Esophagus squamous epithelium (tissue), 5 donors: ENCODE results near the gene PSD2. TPM values are rescaled to one million over a fixed set of nuclear protein-coding genes. Genes with fewer than 3 reads are reported as not detected.

ENCODE experiments used
- DNase-seq: peaks from one replicate; lab custom pipeline; 2025; lab: John Stamatoyannopoulos, UW
- H3K27ac ChIP-seq, 4 donors: fragments of 200-600 bp; sonication (generic); one replicate each; pipeline ENCODE4 v1.5.1; 2016 to 2019; ENCODE audit warnings: mild to moderate bottlenecking in 1 of 4
- H3K27me3 ChIP-seq, 4 donors: fragments of 200-600 bp; sonication (generic); 1 replicate in 3 of 4; 2 replicates in 1 of 4; pipeline versions ENCODE4 v1.5.1 to v1.6.0; 2017 to 2021; ENCODE audit warnings: antibody characterized with exemption in 1 of 4
- H3K36me3 ChIP-seq, 3 donors: fragments of 200-600 bp; sonication (generic); one replicate each; pipeline ENCODE4 v1.5.1; 2016 to 2019
- H3K4me1 ChIP-seq, 3 donors: fragments of 200-600 bp; sonication (generic); one replicate each; pipeline ENCODE4 v1.5.1; 2017 to 2019
- H3K4me3 ChIP-seq, 4 donors: fragments of 200-600 bp; sonication (generic); 1 replicate in 3 of 4; 2 replicates in 1 of 4; pipeline ENCODE4 v1.5.1; 2016 to 2019; ENCODE audit warnings: mild to moderate bottlenecking in 2 of 4, moderate library complexity in 1 of 4
- H3K9me3 ChIP-seq, 3 donors: fragments of 200-600 bp; sonication (generic); one replicate each; pipeline ENCODE4 v1.5.1; 2016 to 2019
- POLR2A ChIP-seq, 4 donors: fragments of 450-650 bp; IDR thresholded peaks; one replicate each; pipeline ENCODE4 v1.6.1; 2017; ENCODE audit warnings: antibody characterized with exemption in 4 of 4, mild to moderate bottlenecking in 4 of 4, moderate library complexity in 3 of 4
- WGBS, 2 donors: methylation state at CpG; one replicate each; pipeline ENCODE4 v1.1.5; 2018; 5-methylcytosine and 5-hydroxymethylcytosine counted together
- intact Hi-C: fragments of 100-400 bp; cut with DNase I; formaldehyde crosslinking; loops from one replicate; pipeline ENCODE4 v1.15.0; 2022
- total RNA-seq, 4 donors: library from RNA; depleted of rRNA; stranded (reverse); fragments of >200 nt; gene quantifications; one replicate each; pipeline ENCODE4 v1.1.0, GENCODE V29; 2016
- TF ChIP-seq, protein P1 (sequence below), 6 experiments: fragments of 450-650 bp in 4 of 6; fragments of 200-600 bp in 2 of 6; sonication (generic) in 2 of 6; IDR thresholded peaks; one replicate each; pipeline ENCODE4 v1.5.1; 2016 to 2019; ENCODE audit warnings: antibody characterized with exemption in 6 of 6, mild to moderate bottlenecking in 4 of 6, moderate library complexity in 4 of 6
- donor health status: DM: yes; HTN: yes; CAD: no.

Gene PSD2
- total RNA-seq, 4 donors from 2014 or later, result not detected

DNA sequence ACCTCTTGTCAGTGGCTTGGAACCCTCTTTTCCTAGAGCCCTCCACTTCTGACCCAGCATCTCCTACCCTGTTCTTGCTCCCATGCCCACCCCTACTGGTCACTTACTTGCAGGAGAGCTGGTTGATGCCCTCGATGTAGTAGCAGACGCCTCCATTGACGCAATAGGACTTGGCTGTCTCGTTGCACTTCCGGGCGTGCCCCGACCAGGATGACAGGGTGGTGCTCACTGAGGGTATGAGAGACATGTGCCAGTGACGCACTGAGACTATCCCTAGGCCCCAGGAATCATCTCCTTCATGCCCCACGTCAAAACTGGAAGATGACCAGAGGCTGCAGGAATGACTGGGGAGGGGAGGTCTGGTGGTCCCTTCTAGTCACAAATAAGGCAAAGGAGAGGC, 76.0 kb downstream of the PSD2 start:
- Histone ChIP-seq H3K4me3 (no peak overlapping the region), H3K4me1 (peaks cover 0 to 8% (median 0%) of the 10 kb centered on the region in 3 donors), H3K36me3 (no peaks in the 10 kb centered on the region), H3K9me3 (no peaks in the 10 kb centered on the region), H3K27me3 (no peaks in the 10 kb centered on the region), H3K27ac (no peak overlapping the region)
- DNase-seq, result no peak
- WGBS, 2 donors, result 67 to 75% methylated on average over 2 to 6 of the region's 9 CpGs
- intact Hi-C loops, result no loop called here
- no peak for TF ChIP-seq POLR2A (IDR thresholded peaks at IDR 0.05)
- TF ChIP-seq, protein P1, sequence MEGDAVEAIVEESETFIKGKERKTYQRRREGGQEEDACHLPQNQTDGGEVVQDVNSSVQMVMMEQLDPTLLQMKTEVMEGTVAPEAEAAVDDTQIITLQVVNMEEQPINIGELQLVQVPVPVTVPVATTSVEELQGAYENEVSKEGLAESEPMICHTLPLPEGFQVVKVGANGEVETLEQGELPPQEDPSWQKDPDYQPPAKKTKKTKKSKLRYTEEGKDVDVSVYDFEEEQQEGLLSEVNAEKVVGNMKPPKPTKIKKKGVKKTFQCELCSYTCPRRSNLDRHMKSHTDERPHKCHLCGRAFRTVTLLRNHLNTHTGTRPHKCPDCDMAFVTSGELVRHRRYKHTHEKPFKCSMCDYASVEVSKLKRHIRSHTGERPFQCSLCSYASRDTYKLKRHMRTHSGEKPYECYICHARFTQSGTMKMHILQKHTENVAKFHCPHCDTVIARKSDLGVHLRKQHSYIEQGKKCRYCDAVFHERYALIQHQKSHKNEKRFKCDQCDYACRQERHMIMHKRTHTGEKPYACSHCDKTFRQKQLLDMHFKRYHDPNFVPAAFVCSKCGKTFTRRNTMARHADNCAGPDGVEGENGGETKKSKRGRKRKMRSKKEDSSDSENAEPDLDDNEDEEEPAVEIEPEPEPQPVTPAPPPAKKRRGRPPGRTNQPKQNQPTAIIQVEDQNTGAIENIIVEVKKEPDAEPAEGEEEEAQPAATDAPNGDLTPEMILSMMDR (IDR thresholded peaks at IDR 0.05), result no peak

DNA sequence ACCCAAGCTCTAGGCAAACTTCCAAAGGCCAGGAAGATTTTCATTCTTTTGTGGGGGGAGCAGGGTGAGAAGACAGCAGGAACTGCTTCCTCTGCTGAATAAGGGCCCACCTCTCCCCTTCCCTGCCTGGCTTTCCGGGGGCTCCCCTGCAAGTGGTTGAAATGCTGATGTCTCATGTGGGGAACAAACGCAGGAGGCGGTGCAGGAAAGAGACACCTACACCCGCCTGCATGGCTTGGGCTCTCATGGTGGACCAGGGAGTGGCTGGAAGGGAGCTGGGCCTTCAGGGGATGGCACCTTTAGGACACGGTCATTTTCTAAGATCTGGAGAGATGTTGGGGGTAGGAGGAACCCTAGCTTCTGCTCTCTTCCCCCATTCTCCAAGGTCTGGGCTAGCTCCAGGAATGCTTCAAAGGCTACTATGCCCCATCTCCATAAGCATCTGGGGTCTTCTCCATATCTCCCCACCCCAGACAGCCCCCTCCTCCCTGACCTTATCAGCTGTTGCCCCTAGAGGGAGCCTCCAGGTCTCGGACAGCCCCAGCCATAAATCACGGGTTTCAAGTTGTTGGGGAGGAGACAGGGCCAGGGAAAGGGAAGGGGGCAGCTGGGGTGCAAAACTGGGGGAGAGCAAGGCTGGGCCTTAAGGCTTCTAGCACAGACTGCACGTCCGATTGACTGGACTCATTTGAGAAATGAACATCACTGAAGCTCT, 76.6 kb downstream of the PSD2 start:
- Histone ChIP-seq H3K9me3 (no peaks in the 10 kb centered on the region), H3K27me3 (no peaks in the 10 kb centered on the region), H3K4me3 (no peak overlapping the region), H3K4me1 (peaks cover 0 to 11% (median 0%) of the 10 kb centered on the region in 3 donors), H3K36me3 (no peaks in the 10 kb centered on the region), H3K27ac (no peak overlapping the region)
- 62 to 90% methylated on average over 4 of the region's 9 CpGs for WGBS, 2 donors
- intact Hi-C loops, result no loop called here
- no peak for DNase-seq
- TF ChIP-seq, protein P1 (IDR thresholded peaks at IDR 0.05), result no peak
- no peak for TF ChIP-seq POLR2A (IDR thresholded peaks at IDR 0.05)

GRCh38 chr5:139872851-139873794, 77.5 kb downstream of the PSD2 start:
- Histone ChIP-seq H3K4me1 (peaks cover 0 to 20% (median 0%) of the 10 kb centered on the region in 3 donors), H3K27ac (no peak overlapping the region), H3K9me3 (no peaks in the 10 kb centered on the region), H3K4me3 (no peak overlapping the region), H3K36me3 (no peaks in the 10 kb centered on the region), H3K27me3 (no peaks in the 10 kb centered on the region)
- intact Hi-C loops, result no loop called here
- TF ChIP-seq, protein P1 (IDR thresholded peaks at IDR 0.05), result no peak
- no peak for TF ChIP-seq POLR2A (IDR thresholded peaks at IDR 0.05)
- WGBS, 2 donors, result 71 to 72% methylated on average over 4 to 9 of the region's 16 CpGs
- DNase-seq, result no peak

DNA sequence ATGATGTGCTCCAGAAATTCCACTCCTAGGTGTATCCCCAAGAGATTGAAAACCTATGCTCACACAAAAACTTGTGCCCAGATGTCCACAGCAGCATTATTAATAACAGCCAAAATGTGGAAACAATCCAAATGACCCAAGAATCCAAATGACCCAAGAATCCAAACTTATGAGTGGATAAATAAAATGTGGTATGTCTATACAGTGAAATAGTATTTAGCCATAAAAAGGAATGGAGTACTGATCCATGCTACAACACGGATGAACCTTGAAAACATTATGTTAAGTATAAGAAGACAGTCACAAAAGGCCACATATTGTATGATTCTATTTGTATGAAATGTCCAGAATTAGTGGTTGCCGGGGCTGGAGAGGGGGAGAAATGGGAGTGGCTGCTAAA, 80.3 kb downstream of the PSD2 start:
- 87 to 90% methylated on average over 2 of the region's 2 CpGs for WGBS, 2 donors
- TF ChIP-seq POLR2A (IDR thresholded peaks at IDR 0.05), result no peak
- TF ChIP-seq, protein P1 (IDR thresholded peaks at IDR 0.05), result no peak
- intact Hi-C loops, result no loop called here
- H3K27ac ChIP-seq, result no peak overlapping the region
- H3K27me3 ChIP-seq, result no peaks in the 10 kb centered on the region
- DNase-seq, result no peak
- peaks cover 0 to 29% (median 0%) of the 10 kb centered on the region in 3 donors for H3K4me1 ChIP-seq
- H3K9me3 ChIP-seq, result no peaks in the 10 kb centered on the region
- no peaks in the 10 kb centered on the region for H3K36me3 ChIP-seq
- H3K4me3 ChIP-seq, result no peak overlapping the region
